NCI-H446 (cell line): ENCODE measurements around the gene ANKDD1A.

Source experiments
- DNase-seq, 2 experiments: peaks; one replicate each; lab custom pipeline; 2025; lab: John Stamatoyannopoulos, UW

The ANKDD1A gene

DNA sequence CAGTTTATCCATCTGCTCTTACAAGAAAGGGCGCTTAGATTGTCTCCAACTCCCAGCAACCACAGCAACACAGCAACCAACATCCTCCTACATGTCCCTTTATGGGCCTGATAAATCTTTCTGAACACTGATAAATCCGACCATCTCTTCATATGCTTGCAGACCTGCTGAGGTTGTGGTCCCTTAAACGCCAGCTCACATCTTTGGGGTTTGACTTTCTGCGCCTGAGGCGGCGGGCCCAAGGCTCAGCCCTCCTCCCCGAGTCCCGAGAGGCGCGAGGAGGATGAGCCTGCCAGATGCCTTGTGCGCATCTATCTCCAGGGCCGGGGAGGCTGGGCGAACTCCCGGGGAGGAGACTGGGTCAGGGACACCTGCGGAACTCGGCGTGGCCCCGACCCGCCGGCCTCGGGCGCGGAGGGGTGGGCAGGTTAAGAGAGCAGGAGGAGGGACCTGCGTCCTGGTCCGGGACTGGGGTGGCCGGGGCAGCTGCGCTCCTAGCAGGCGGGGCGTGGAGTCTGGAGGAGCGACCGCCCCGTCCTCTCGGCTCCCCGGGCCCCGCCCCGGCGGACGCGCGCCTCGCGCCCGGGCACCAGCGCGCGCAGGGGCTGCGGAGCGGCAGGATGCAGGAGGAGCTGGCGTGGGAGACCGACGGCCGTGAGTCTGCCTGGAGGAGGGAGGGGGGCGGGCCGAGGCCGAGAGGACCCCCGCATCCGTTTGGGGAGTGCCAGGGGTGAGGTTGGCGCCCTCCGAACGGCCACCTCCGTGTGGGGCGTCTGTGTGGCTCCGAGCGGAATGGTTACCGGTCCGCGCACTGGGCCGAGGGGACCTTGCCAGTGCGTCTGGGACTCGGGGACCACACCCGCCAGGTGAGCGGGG is at the start of gene ANKDD1A:
Gene ANKDD1A, plus strand, starts transcription at position 592 of the 876 bp plus-strand sequence. Its CDS starts 29 bp downstream, at position 621.
- peak; percentile 27 to 68 for DNase-seq

DNA sequence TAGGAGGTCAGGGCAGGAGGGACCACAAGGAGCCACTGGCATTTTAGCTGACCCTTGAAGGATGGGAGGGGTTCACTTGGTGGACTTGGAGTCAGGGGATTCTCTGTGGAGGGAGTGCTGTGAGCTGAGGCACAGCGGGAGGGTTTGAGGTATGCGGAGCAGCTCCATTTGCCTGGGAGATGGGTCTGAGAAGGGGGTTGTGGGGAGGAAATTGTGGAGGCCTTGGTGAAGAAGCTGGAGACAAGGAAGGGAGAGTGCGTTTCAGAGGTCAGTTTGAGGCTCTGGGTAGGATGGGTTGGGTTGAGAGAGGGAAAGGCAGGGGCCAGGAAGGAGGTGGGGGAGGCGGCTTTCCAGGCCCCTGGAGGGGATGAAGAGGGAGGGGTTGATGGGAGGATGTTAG is 49.7 kb upstream of the ANKDD1A start:
- no peak for DNase-seq

DNA sequence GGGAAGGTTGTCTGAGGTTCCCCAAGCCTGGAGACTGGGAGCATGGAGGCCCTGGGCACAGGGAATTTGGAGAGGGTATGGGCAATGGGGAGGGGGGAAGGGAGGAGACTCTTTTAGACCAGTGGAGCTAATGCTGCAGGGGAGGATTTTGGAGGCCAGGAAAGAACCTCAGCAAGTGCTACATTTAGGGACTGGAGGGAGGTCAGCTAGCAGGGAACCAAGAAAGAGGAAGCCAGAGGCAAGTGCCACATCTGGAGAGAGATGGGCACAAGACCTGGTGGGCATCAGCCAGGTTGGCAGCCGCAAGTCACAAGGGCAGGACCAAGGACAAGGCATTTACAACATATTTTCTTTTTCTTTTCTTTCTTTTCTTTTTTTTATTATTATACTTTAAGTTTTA is 49.3 kb upstream of the ANKDD1A start:
- no peak for DNase-seq

DNA sequence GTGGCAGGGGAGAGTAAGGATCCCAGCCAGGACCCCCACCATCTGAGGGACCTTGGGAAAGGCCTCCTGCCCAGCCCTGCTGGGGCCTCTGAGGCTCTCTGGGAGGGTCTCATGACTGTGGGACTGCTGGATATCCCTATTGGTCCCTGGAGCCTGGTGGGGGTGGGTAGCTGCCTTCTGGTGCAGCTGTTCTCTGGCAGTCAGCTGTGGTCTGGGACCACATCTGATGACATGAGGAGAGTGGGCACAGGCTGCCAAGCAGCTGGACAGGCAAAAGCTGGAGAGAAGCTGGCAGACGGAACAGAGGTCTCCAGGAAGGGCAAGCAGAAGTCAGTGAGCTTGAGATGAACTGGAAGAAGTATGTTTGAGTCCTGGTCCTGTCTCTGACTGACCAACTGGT is 47.6 kb upstream of the ANKDD1A start:
- no peak for DNase-seq

DNA sequence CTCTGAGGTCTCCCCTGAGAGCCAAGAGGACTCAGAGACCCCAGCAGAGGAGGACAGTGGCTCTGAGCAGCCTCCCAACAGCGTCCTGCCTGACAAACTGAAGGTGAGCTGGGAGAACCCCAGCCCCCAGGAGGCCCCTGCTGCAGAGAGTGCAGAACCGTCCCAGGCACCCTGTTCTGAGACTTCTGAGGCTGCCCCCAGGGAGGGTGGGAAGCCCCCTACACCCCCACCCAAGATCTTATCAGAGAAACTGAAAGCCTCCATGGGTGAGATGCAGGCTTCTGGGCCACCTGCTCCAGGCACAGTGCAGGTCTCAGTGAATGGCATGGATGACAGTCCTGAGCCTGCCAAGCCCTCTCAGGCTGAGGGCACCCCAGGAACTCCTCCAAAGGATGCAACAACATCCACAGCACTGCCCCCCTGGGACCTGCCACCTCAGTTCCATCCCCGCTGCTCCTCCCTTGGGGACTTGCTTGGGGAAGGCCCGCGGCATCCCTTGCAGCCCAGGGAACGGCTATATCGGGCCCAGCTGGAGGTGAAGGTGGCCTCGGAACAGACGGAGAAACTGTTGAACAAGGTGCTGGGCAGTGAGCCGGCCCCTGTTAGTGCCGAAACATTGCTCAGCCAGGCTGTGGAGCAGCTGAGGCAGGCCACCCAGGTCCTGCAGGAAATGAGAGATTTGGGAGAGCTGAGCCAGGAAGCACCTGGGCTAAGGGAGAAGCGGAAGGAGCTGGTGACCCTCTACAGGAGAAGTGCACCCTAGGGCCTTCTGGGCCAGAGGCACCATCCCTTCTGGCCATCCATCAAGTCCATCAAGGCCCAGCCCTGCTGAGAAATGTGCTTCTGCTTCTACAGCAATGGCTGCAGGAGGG is 46.3 kb upstream of the ANKDD1A start:
- no peak for DNase-seq

DNA sequence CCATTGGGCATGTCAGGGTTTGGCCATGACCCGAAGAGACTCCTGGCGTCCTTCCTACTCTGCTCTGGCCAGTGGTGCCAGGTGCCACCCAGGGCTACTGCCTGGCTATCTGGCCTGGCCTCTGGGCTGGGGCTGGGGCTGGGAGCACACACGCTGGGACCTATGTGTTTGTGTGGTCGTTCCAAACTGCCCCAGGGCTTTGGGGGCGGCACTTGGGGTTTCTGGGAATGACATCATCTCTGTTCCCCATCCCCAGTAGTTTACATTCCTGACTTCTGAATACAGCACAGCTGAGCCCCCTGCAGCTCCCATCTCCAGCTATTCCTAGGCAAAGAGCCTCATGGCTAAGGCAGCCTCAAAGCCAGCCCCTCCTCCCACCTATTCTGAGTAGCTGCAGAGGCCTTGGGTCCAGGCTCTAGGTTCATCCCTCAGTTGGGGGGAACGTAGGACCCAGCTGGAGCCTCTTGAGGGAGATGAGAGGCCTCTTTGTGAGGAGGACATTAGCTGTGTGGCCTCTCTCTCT is 45.6 kb upstream of the ANKDD1A start:
- no peak for DNase-seq

DNA sequence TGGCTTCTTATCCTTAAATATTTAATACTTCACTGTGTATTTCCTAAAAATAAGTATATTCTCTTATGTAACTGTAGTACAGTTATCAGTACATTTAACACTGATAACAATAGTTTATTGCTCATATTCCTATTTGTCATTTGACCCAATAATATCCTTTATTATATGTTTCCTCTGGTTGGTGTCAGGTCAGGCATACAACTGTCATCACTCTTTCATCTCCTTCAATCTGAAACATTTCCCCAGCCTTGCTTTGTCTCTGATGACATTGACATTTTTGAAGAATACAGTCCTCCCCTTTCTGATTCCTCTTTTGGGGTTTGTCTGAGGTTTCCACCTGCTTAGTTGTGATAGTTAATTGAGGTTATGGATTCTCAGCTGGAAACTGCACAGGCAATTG is 42.2 kb upstream of the ANKDD1A start:
- no peak for DNase-seq

DNA sequence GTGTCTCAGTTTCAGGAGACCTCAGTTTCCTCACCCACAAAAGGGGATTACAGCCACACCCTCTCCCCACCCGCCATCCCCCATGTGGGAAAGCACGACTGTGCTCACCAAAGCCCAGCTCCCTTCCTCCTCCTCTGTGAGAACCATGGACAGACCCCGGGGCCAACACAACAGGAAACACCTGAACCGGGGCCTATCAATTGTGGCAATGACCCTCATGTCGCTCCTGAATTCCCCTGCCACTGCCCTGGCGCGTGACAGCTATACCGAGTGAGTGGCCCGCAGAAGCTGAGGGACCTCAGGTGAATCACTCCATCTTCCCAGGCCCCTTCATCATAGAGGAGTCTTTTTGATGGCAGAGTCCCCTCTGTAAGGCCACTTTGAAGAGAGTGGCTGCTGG is 41.3 kb upstream of the ANKDD1A start:
- no peak for DNase-seq

DNA sequence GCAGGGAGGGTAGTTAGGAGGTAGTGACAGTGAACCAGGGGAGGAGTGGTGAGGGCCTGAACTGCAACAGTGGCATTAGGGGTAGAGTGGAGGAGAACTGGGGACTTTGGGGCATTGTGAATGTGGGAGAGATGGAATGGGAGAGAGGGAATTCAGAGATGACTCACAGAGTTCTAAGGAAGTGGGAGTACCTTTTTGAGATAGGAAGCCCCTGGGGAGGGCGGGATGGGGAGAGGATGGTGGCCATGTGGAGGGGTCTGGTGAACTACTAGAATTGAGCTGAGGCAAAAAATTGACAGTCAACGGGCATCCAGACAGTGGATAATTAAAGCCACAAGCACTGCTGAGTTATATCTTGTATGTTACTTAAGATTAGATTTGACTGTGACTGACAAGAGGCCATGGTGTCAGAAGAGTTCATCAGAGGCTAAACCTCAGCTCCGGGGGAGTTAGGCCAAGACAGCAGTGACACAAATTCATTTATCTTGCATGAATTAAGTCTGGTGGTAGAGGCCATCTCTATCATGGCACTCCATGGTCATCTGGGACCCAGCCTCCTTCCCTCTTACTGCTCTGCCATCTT is 36.0 kb upstream of the ANKDD1A start:
- no peak for DNase-seq

DNA sequence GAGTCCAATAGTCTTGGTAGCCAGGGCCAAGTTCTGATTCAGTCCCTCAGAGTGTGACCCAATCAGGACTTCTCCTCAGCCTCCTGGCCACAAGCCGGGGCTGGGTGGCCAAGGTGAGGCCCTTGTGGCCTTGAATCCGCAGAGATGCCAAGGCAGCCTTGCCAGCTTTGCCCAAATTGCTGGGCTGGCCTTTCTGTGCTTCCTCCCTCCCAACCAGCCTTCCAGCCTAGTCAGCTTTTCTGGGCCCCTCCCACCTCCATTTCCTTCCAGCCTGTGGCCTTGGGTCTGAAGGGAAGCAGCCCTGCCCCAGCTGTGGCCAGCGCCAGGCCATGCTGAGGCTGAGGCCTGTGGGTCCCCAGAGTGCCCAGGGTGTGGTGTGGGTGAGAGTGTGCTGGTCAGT is 34.3 kb upstream of the ANKDD1A start:
- DNase-seq, result no peak

DNA sequence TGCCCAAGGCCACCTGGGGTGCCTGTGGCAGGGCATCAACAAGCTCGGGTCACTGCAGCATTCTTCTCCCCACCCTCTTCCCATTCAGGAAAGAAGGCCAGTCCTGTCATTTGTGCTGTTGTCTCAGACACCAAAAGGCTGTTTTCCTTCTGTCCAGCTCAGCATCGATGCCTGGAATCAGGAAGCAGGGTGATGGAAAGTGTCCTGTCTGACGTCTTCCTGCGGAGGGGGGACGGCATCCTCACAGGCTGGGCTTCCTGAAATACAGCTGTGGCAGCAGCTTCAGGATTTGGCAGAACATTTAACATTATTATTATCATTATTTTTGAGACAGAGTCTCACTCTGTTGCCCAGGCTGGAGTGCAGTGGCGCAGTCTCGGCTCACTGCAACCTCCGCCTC is 33.0 kb upstream of the ANKDD1A start:
- DNase-seq, result no peak

DNA sequence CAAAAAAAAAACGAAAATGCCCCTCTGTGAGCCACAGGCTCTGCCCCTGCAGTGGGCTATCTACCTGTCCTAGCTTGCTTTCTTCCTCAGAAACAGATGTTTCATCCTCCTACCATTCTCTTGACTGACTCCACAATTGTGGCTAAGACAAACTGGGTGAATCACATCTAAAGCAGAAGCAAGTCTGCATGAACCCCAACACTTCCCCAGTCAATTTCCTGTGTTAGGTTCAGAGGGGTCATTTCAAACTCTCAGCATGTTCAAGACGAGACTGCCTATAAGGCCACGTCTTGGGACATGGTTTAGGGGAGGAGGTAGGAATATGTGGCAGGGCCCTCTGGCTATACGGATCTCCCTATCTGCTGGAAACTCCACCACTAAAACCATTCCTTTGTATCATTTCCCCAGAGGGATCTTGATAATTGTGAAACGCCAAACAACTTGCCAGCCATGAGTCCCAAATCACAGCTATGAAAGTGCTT is 28.6 kb upstream of the ANKDD1A start:
- no peak for DNase-seq

DNA sequence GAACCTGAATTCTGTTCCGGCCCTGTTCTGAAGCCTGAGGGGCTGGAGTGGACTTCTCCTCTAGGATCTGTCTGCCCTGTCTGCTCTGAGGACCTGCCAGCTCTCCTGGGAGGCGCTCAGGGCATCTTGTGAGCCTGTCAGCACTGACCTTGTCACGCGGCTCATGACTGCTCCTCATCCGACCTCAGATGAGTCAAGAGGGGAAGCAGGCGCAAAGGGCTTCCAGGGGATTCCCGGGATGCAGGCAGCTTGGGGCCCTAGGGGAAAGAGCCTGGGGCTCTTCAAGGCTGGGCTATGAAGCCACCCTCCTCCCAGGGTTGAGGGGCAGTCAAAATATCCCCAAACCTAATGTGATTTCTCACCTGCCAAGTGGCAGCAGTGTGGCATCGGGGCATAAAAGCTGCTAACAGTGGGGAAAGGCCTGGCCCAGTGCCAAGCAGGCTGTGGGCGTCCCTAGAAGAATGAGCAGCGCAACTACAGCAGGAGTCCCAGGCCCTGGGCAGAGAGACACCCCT is 27.6 kb upstream of the ANKDD1A start:
- DNase-seq, result no peak

DNA sequence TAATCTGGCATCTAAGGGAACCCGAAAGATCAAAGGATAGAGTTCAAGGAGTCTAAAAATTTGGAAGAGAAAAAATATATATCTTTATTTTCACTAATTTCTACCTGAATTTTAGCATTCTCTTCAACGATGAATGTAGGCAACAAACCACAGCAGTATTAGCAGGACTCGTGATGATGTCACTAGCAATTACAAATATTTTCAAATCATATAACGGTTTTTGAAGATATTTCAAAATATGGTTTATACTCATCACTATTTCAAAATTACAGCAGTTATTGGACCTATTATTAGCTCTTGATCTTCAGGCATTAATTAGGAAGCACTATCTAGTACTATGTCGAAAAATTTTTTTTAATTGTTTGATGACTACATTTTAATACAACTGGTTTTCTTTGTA is 27.0 kb upstream of the ANKDD1A start:
- DNase-seq, result no peak

DNA sequence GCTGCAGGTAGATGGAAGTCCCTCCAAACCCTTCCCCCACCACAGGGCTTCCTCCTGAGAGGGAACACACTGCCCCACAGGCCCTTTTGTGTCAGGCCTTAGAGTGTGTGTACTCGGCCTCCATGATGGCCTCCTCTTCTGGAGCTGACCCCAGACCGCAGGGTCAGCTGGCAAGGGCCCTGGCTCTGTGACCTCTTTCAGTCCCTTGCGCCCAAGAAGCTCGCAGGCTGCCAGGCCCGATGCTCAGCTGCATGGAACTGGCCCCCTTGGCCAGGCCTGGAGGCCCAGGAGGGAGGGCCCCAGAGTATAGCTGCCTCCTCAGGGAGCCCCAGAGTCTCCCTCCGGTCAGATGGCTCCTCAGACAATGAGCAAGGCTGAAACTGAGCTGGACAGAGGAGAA is 23.4 kb upstream of the ANKDD1A start:
- no peak for DNase-seq

DNA sequence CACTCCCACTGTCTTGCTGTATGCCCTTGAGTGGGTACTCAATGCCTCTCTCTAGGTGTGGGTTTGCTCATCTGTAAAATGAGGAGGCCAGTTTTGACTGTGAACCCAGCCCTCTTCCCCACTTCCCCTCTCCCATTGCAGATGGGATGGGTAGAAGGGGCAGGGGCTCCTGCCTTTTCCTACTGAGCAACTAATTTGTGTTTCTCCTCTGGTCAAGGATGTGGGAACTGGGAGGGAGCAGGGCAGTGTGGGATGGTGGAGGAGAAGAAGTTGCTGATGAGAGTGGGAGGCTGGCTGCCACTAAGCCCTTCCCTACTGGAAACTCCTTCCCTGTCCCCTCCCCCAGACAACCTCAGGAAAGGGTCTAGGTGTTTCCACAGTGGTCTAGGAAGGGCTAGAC is 20.1 kb upstream of the ANKDD1A start:
- no peak for DNase-seq

DNA sequence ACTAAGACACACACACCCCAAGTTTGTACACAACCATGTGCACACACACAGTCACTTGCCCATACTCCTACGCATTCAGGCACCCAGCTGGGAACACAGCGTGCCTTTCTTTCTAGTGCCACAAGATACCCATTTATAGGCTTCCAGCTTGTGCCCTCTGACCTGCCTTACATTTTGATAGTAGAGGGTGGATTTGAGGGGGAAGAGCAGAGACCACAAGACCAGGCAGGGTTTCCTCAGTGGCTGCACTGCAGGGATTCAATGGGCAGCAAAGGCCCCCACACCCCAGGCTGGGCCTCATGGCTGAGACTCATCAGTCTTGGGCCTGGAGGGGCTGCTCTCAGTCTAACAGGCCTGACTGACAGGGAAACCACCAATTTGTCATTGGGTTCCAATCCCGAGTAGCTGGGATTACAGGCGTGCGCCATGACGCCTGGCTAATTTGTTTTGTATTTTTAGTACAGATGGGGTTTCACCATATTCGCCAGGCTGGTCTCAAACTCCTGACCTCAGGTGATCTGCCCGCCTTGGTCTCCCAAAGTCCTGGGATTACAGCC is 18.8 kb upstream of the ANKDD1A start:
- DNase-seq, result no peak

DNA sequence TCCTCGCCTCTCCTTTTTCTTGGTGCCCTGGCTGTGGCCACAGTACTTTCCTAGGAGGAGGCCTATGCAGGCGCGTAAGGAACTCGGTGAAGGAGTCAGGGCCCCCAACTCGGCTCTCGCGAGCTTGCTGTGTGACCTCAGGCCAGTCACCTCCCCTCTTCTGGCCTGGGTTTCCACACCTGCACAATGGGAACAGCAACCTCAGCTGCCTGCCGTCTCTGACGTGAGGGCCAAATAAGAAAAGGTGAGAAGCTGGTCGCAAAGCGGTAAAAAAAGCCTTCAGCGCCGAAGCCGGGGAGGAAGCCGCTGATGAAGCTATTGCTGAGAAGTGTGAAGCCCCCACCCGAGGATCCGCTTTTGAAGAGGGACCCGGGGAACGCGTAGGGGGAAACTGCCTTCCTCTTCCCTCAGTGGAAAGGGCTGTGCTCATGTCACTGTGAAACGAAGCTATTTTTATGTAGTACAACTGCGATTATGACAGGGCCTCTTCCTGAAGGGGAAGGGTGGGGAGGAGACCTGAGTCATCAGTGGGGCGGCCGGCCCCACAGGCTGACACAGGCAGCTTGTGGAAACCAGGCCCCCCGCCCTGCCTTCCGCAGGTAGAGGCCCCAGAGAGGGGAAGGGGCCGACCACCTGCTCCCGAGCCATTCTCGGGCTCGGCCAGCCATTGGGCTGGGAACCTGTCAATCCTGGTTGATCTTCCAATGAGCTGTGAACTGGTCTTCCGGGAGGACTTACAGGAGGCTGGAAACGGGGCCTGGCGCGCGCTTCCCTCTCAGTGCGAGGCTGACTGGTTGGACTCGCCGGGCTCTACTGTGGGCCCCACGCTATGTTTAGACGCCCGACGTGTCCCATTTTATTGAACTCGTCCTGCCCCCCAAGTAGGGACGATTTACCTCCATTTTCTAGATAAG is 18.0 kb upstream of the ANKDD1A start:
- DNase-seq, result no peak

DNA sequence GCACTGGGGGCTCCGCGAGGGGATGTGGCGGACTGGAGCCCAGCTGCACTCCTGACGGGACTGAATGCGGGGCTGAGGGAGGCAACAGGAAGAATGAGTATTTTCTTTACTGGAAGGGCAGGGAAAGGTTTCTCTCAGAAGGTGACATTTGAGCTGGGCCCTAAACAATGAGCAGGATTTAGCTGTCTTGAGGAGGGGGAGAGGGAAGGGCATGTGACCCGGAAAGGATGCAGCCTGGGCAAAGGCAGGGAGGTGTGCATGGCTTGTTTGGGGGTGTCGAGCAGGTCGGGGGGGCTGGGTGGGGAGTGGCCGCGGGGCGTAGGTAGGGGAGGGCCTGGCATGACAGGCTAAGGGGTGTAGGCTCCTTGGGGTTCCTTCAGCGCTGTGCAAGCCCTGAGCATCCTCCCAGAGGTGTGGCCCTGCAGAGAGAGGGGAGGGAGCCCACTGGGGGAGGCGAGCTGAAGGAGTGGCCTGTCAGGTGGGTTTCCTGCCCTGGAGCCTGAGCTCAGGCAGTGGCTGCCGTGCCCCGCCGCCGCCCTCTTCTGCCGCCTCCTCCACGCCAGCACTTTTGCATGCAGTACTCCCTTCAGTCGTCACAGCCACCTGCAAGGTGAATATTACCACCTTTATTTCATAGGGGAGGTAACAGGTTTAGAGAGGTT is 17.2 kb upstream of the ANKDD1A start:
- no peak for DNase-seq
